Stimulated activated naive CD4-positive, alpha-beta T cell (primary cell): Measurements from ENCODE around the gene ZNF502.
"Not testable (repeated sequence)": the region's sequence is repeated elsewhere in the genome, so short reads cannot be mapped to it uniquely, and the experiment has no call there.

Source experiments
- DNase-seq, 6 experiments: peaks; one replicate each; lab custom pipeline; 2025; lab: John Stamatoyannopoulos, UW

Gene ZNF502

GRCh38 chr3:44712455-44713075, at the start of gene ZNF502:
TSS of gene ZNF502 (plus strand) at chr3:44712660. CDS start at chr3:44720262, 7,602 bp downstream.
- peak in 5 of 6 experiments; percentile 9 to 56 (median 44) for DNase-seq

GRCh38 chr3:44665173-44665572, 47.3 kb upstream of the ZNF502 start:
- no peak for DNase-seq

- no peak for DNase-seq
These were observed 46.1 kb upstream of the ZNF502 start for GRCh38 chr3:44666346-44666745.

GRCh38 chr3:44669760-44670159, 42.7 kb upstream of the ZNF502 start:
- DNase-seq, result no peak

- DNase-seq, result not testable (repeated sequence)
These were observed 39.0 kb upstream of the ZNF502 start for GRCh38 chr3:44673466-44673865.

- DNase-seq, result no peak
These were observed 38.2 kb upstream of the ZNF502 start for GRCh38 chr3:44674211-44674610.

GRCh38 chr3:44678480-44679116, 33.9 kb upstream of the ZNF502 start:
- no peak for DNase-seq

GRCh38 chr3:44680921-44681455, 31.5 kb upstream of the ZNF502 start:
- no peak for DNase-seq

- DNase-seq, result no peak
These were observed 30.1 kb upstream of the ZNF502 start for GRCh38 chr3:44682182-44682896.

GRCh38 chr3:44685128-44685800, 27.2 kb upstream of the ZNF502 start:
- peak; percentile 0 to 49 (median 24) for DNase-seq

GRCh38 chr3:44687898-44688297, 24.6 kb upstream of the ZNF502 start:
- no peak for DNase-seq

- DNase-seq, result no peak
These were observed 9.0 kb downstream of the ZNF502 start for GRCh38 chr3:44721231-44722102.

GRCh38 chr3:44722103-44722401, 9.6 kb downstream of the ZNF502 start:
- DNase-seq, result no peak

GRCh38 chr3:44729384-44729910, 17.0 kb downstream of the ZNF502 start, which contains the start of gene ZNF501:
TSS of gene ZNF501 (plus strand) at chr3:44729635. CDS start at chr3:44734422, 4,787 bp downstream.
- DNase-seq, result peak; percentile 42 to 83 (median 76)

GRCh38 chr3:44734646-44735168, 22.2 kb downstream of the ZNF502 start:
- DNase-seq, result no peak

- no peak for DNase-seq
These were observed 48.6 kb downstream of the ZNF502 start for GRCh38 chr3:44761101-44761423.

GRCh38 chr3:44761424-44762169, 49.1 kb downstream of the ZNF502 start, which contains the start of the genes KIAA1143 and KIF15:
TSS of gene KIAA1143 (minus strand) at chr3:44761619. CDS start at chr3:44761602, 17 bp downstream.
TSS of gene KIF15 (plus strand) at chr3:44761794. CDS start at chr3:44761866, 72 bp downstream.
- peak; percentile 90 to 96 (median 95) for DNase-seq

GRCh38 chr3:44762170-44762677, 49.8 kb downstream of the ZNF502 start:
- no peak for DNase-seq

- no peak for DNase-seq
These were observed 50.2 kb downstream of the ZNF502 start for GRCh38 chr3:44762690-44763089.

GRCh38 chr3:44764248-44764647, 51.8 kb downstream of the ZNF502 start:
- no peak for DNase-seq
